GM18951 (cell line): ENCODE measurements around the gene PIGO.

Experiments
- POLR2A ChIP-seq: IDR thresholded peaks from 4 replicates; pipeline ENCODE4 v1.6.1; 2011; ENCODE audit warnings: mild to moderate bottlenecking; ENCODE audit not compliant: insufficient read length, insufficient read depth; ENCODE audit errors: extremely low read depth
- in situ Hi-C: fragments of 300-500 bp; cut with MboI; formaldehyde crosslinking; loops from one replicate; pipeline ENCODE4 v1.12.0; 2022; ENCODE audit warnings: low sequenced_read_pairs, mixed read lengths, inconsistent platforms; ENCODE audit not compliant: unreplicated experiment

The PIGO gene

GRCh38 chr9:35051069-35051967 is 45.1 kb downstream of the PIGO start:
- TF ChIP-seq POLR2A = no peak
- in situ Hi-C loops = no loop called here

GRCh38 chr9:35048511-35048910 is 47.9 kb downstream of the PIGO start:
- in situ Hi-C loops = no loop called here
- TF ChIP-seq POLR2A = no peak

- TF ChIP-seq POLR2A = no peak
- in situ Hi-C loops = no loop called here
These were observed 52.3 kb downstream of the PIGO start for GRCh38 chr9:35044071-35044470.

- in situ Hi-C loops = no loop called here
These were observed 53.4 kb downstream of the PIGO start for GRCh38 chr9:35042891-35043545.

GRCh38 chr9:35042081-35042604 is 54.2 kb downstream of the PIGO start:
- no peak for TF ChIP-seq POLR2A
- in situ Hi-C loops = no loop called here

More at GRCh38 chr9:35042891-35043545, 53.4 kb downstream of the PIGO start:
- TF ChIP-seq POLR2A = no peak
